ENCODE results near the gene SDK1. TPM values are rescaled to one million over a fixed set of nuclear protein-coding genes. Genes with fewer than 3 reads are reported as not detected.

SDK1 gene
- total and polyA plus RNA-seq, 7 donors: 0.31 to 2.4 (median 1.3) TPM

DNA sequence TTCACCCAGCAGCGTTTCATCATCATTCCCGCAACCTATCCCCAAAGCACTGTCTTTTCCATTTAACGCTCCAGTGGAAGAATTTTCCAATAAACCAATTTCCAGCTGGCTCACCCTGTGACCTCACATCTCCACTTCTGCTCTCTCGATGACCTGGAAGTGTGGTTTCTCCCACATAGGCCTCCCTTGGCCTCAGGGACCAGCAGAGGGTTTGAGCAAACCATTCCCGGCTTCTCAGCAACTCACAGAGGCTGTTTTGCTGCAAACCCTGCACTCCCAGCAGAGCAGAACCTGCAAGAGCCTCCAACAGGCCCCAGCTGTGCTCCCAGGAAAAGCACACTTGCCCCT lies 858.1 kb downstream of the SDK1 start:
- H3K27ac ChIP-seq: no peak overlapping the region
- ATAC-seq: peak in 2 of 4 donors; percentile 21 to 28
- TF ChIP-seq, protein P1, sequence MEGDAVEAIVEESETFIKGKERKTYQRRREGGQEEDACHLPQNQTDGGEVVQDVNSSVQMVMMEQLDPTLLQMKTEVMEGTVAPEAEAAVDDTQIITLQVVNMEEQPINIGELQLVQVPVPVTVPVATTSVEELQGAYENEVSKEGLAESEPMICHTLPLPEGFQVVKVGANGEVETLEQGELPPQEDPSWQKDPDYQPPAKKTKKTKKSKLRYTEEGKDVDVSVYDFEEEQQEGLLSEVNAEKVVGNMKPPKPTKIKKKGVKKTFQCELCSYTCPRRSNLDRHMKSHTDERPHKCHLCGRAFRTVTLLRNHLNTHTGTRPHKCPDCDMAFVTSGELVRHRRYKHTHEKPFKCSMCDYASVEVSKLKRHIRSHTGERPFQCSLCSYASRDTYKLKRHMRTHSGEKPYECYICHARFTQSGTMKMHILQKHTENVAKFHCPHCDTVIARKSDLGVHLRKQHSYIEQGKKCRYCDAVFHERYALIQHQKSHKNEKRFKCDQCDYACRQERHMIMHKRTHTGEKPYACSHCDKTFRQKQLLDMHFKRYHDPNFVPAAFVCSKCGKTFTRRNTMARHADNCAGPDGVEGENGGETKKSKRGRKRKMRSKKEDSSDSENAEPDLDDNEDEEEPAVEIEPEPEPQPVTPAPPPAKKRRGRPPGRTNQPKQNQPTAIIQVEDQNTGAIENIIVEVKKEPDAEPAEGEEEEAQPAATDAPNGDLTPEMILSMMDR (IDR thresholded peaks at IDR 0.05): no peak

DNA sequence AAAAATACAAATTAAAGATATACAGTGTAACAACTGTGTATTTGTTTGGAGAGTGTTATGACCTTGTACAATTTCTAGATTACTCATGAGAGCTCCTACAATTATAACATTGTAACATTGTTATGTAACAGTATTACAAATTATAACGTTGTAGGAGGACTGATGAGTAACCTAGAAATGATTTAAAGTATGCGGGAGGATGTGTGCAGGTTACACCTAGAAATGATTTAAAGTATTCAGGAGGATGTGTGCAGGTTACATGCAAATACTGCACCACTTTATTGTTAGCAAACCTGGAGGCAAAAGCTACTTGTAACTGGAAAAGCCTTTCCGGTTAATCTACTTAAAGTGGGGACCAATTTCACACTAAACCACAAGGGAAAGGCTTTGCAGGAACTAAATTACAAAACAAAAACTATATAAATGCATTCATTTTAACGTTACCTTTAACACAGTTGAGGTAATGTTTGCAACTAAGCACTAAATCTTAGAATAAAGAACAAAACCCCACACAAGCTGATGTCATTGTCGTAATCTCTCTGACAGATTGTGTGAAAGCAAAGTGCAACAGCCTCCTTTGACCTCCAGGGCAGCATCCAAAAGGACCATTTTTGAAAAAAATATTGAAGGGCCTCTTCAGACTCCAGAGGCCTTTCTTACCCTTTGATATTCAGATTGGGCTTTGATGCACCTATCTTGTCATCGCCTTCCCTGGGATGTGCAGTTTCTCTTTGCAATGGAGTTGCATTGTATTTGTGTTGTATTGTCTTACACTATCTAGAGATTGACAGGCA lies 858.9 kb downstream of the SDK1 start:
- 85 to 88% (median 86%) methylated on average over 6 of the region's 6 CpGs for WGBS, 3 donors

More for the DNA sequence above, 858.1 kb downstream of the SDK1 start:
- WGBS, 3 donors: 83 to 90% (median 88%) methylated on average over 5 of the region's 5 CpGs
- Histone ChIP-seq H3K27me3 (ENCODE audit: insufficient read depth in 3 of 3, low read length in 2 of 3) (no peaks in the 10 kb centered on the region), H3K9me3 (no peaks in the 10 kb centered on the region), H3K4me3 (no peak overlapping the region), H3K36me3 (ENCODE audit: insufficient read depth in 1 of 2, low read depth in 1 of 2) (no peaks in the 10 kb centered on the region), H3K4me1 (no peaks in the 10 kb centered on the region)
- DNase-seq: no peak
- intact Hi-C loops (cut with DNase I): no loop called here

DNA sequence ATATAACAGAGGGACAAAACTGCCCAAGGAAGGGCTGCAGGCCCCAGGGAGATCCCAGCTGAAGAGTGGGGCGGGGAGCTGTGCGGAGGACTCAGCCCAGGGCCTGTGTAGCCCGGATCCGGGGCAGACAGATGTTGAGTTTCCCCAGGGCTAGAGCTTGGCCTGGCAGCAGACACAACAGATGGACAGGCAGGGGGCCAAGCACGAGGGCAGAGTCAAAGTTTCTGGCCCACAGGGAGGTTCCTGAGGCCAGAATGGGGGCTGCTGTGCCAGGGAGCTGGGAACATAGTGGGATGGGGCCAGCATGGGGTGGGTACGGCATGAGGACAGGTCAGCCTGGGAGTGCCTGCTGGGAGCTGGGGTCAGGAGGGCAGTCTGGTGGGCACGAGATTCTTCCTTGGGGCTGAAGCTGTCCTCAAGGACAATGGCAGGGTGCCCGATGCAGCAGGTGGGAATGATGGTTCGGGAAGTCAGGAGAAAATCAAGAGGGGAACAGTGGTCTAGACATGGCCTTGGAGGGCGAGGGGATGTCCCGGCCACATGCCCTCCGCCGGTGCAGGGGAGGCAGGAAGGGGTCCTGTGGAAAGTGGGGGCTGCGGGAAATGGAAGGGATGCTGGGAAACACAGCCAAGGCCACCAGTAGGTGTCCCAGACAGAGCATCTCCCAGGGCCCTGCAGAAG lies 862.0 kb downstream of the SDK1 start:
- Histone ChIP-seq H3K4me3 (no peak overlapping the region), H3K27me3 (ENCODE audit: insufficient read depth in 3 of 3, low read length in 2 of 3) (no peaks in the 10 kb centered on the region), H3K4me1 (no peaks in the 10 kb centered on the region), H3K9me3 (no peaks in the 10 kb centered on the region), H3K36me3 (ENCODE audit: insufficient read depth in 1 of 2, low read depth in 1 of 2) (no peaks in the 10 kb centered on the region), H3K27ac (no peak overlapping the region)
- DNase-seq: peak; percentile 41 to 77
- intact Hi-C loops (cut with DNase I): loop anchor here in 1 of 2 donors (10.0 kb wide), 1 partner anchor 302 kb away; no protein-coding TSS in a partner anchor
- ATAC-seq: peak; percentile 40 to 71 (median 54)
- 17 to 30% (median 24%) methylated on average over 14 of the region's 14 CpGs for WGBS, 3 donors
- TF ChIP-seq, protein P1 (IDR thresholded peaks at IDR 0.05): no peak

More for the DNA sequence above, 858.9 kb downstream of the SDK1 start:
- no peak overlapping the region for H3K27ac ChIP-seq
- DNase-seq (no peak), ATAC-seq (no peak)
- TF ChIP-seq, protein P1 (IDR thresholded peaks at IDR 0.05): no peak
- no peaks in the 10 kb centered on the region for H3K9me3 ChIP-seq
- H3K4me3 ChIP-seq: no peak overlapping the region
- intact Hi-C loops (cut with DNase I): loop anchor here in 1 of 2 donors (10.0 kb wide), 1 partner anchor 305 kb away; no protein-coding TSS in a partner anchor
- H3K4me1 ChIP-seq: no peaks in the 10 kb centered on the region
- H3K36me3 ChIP-seq (ENCODE audit: insufficient read depth in 1 of 2, low read depth in 1 of 2): no peaks in the 10 kb centered on the region
- H3K27me3 ChIP-seq (ENCODE audit: insufficient read depth in 3 of 3, low read length in 2 of 3): no peaks in the 10 kb centered on the region

DNA sequence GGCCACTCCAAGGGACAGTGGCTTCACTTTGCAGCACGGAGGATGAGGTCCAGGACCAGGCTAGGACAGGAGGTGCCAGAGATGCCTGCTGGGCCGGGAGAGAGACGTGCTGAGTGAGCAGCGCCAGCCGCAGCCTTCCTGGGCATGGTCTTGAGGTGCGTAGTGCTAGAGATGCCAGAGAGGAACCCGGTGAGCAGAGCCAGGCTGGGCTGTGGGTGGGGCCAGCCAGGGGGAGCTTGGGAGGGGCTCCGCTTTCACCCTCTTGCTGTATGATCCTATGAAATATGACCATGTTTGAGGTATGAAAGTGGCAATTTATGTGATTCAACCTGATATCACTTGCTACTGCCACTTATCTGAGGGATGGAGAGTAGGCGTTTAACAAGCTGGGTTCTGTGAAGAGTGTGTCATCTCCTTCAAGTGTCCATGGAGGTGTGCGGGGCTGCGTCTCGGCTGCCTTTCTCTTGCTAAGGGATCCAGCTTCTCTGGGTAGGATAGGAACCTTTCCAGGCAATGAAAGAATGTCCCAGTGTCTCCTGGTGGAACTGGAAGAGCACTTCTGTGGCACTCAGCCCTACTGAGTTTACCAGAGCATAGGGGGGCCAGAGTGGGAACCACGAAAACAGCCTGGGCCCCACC lies 862.6 kb downstream of the SDK1 start:
- intact Hi-C loops (cut with DNase I): loop anchor here in 1 of 2 donors (10.0 kb wide), 1 partner anchor 301 kb away; no protein-coding TSS in a partner anchor
- H3K4me3 ChIP-seq: no peak overlapping the region
- ATAC-seq: no peak
- H3K4me1 ChIP-seq: no peaks in the 10 kb centered on the region
- H3K9me3 ChIP-seq: no peaks in the 10 kb centered on the region
- H3K36me3 ChIP-seq (ENCODE audit: insufficient read depth in 1 of 2, low read depth in 1 of 2): no peaks in the 10 kb centered on the region
- no peak for DNase-seq
- TF ChIP-seq, protein P1 (IDR thresholded peaks at IDR 0.05): no peak
- 56 to 71% (median 59%) methylated on average over 13 of the region's 13 CpGs for WGBS, 3 donors
- H3K27me3 ChIP-seq (ENCODE audit: insufficient read depth in 3 of 3, low read length in 2 of 3): no peaks in the 10 kb centered on the region
- H3K27ac ChIP-seq: no peak overlapping the region

Data from psoas muscle (tissue), 8 donors.